K562 (cell line): ENCODE data around the gene NPPC. TPM values are rescaled to one million over a fixed set of nuclear protein-coding genes. Genes with fewer than 3 reads are reported as not detected.

ENCODE experiments used
- ARHGAP35 ChIP-seq: fragments of 450-650 bp; IDR thresholded peaks from 2 replicates; pipeline ENCODE4 v1.6.1; 2018; ENCODE audit not compliant: partially characterized antibody
- L3MBTL2 ChIP-seq: fragments of 450-650 bp; IDR thresholded peaks from 2 replicates; pipeline ENCODE4 v1.6.1; 2016; ENCODE audit warnings: mild to moderate bottlenecking, moderate library complexity
- MGA ChIP-seq: fragments of 450-650 bp; IDR thresholded peaks from 2 replicates; pipeline ENCODE4 v1.6.1; 2016; ENCODE audit warnings: mild to moderate bottlenecking, moderate library complexity
- POLR3A ChIP-seq: IDR thresholded peaks from 2 replicates; pipeline ENCODE4 v1.6.1; 2011; ENCODE audit warnings: borderline replicate concordance, mild to moderate bottlenecking, moderate library complexity; ENCODE audit not compliant: insufficient read length, insufficient read depth; ENCODE audit errors: extremely low read depth
- TBP ChIP-seq: optimal IDR thresholded peaks from 2 replicates; pipeline ENCODE3; 2011; ENCODE audit warnings: low read depth, low read length, improper control_type of control experiment
- polyA plus RNA-seq, 8 experiments: library from polyadenylated mRNA; depleted of rRNA in 4 of 8; stranded (reverse) in 5 of 8; unstranded in 3 of 8; fragments of >200 nt; fragmentation: Nextera tagmentation in 2 of 8; fragmentation: Illumina TruSeq in 1 of 8; extraction: Ambion mirVana in 2 of 8; extraction: Trizol in 1 of 8; gene quantifications; 2 replicates each; pipeline versions ENCODE4 v1.2.1 to v1.2.3, GENCODE V29; 2011 to 2014; ENCODE audit warnings: inconsistent platforms in 1 of 8, missing spikeins in 1 of 8
- total RNA-seq, 7 experiments: library from RNA; depleted of rRNA in 6 of 7; stranded (reverse); fragments of >200 nt in 6 of 7; fragmentation: Illumina TruSeq in 2 of 7; extraction: Trizol in 2 of 7; gene quantifications; 2 replicates each; pipeline versions ENCODE4 v1.2.1 to v1.2.3, GENCODE V29; 2011 to 2021; ENCODE audit warnings: low replicate concordance in 1 of 7

Gene NPPC
- total and polyA plus RNA-seq, 9 of the 15 experiments (the other 6 are each of a cell fraction or from before 2014, with no cell fraction given): not detected

- TF ChIP-seq MGA (peak; percentile 60), ARHGAP35 (peak; percentile 90), L3MBTL2 (peak; percentile 78), POLR3A (no peak), TBP (no peak)
Measured at GRCh38 chr2:231894566-231895380, 31.4 kb downstream of the NPPC start (continued).
